GM12878 (cell line): ENCODE measurements around the gene RABGGTB. TPM values are rescaled to one million over a fixed set of nuclear protein-coding genes. Genes with fewer than 3 reads are reported as not detected.

Experiments
- ATAC-seq: fragments of 200-7000 bp; cut with Tn5 transposase; 3 replicates; pipeline ENCODE4 v1.9.1; 2020; ENCODE audit warnings: mild to moderate bottlenecking, moderate library complexity
- BruUV-seq: library from RNA; stranded (reverse); fragments of 400-500 nt; replicated peaks from 2 replicates; lab custom pipeline; 2021; lab: Mats Ljungman, UMichigan
- CTCF ChIA-PET: fragments of 300-600 bp; sonication (Branson Sonifier 250); formaldehyde crosslinking; extraction: SDS; loops from one replicate; lab custom pipeline; 2021; ENCODE audit warnings: inconsistent platforms; lab: Yijun Ruan, JAX
- POLR2A ChIA-PET: fragments of 350-600 bp; formaldehyde crosslinking; extraction: SDS; loops from one replicate; lab custom pipeline; 2021; ENCODE audit warnings: inconsistent platforms; lab: Charles Lee
- RAD21 ChIA-PET: fragments of 300-600 bp; sonication (Branson Sonifier 250); formaldehyde crosslinking; loops from one replicate; lab custom pipeline; 2023; ENCODE audit warnings: antibody characterized with exemption; ENCODE audit not compliant: unreplicated experiment; lab: Charles Lee
- SMC1A ChIA-PET: fragments of 300-600 bp; sonication (Branson Sonifier 250); formaldehyde crosslinking; loops from one replicate; lab custom pipeline; 2023; ENCODE audit not compliant: unreplicated experiment, uncharacterized antibody; lab: Charles Lee
- DNase-seq: peaks from one replicate; pipeline ENCODE4 v3.0.0-alpha.2; 2011; ENCODE audit warnings: low read depth, low spot score
- FAIRE-seq: peaks from 3 replicates; lab custom pipeline; 2011; peaks lifted over from hg19 to GRCh38; lab: Jason Lieb, UNC
- H2AFZ ChIP-seq: 2 replicates; pipeline ENCODE4 v1.6.0; 2011; ENCODE audit warnings: low read depth, low read length, control low read depth; ENCODE audit not compliant: control insufficient read depth
- H3K27ac ChIP-seq: 2 replicates; pipeline ENCODE4 v1.5.1; 2011; ENCODE audit warnings: control low read depth; ENCODE audit not compliant: control insufficient read depth, insufficient read depth
- H3K27me3 ChIP-seq, 2 experiments: replicated peaks in 1 of 2; 2 replicates each; pipeline versions ENCODE4 v1.6.0 to v1.6.1; 2011; ENCODE audit warnings: low read length in 1 of 2; ENCODE audit not compliant: control insufficient read depth in 2 of 2, insufficient read depth in 2 of 2
- H3K36me3 ChIP-seq, 2 experiments: 2 replicates each; pipeline ENCODE4 v1.5.1; 2011; ENCODE audit warnings: low read length in 1 of 2; ENCODE audit not compliant: control insufficient read depth in 2 of 2, insufficient read depth in 2 of 2
- H3K4me1 ChIP-seq: 2 replicates; pipeline ENCODE4 v1.6.1; 2011; ENCODE audit warnings: mild to moderate bottlenecking, low read length, moderate library complexity, mixed read lengths; ENCODE audit not compliant: control insufficient read depth, insufficient read depth
- H3K4me2 ChIP-seq: 2 replicates; pipeline ENCODE4 v1.6.0; 2011; ENCODE audit warnings: control low read depth; ENCODE audit not compliant: control insufficient read depth, insufficient read depth
- H3K4me3 ChIP-seq: fragments of 200-600 bp; sonication (generic); 2 replicates; pipeline ENCODE4 v1.5.1; 2016
- H3K79me2 ChIP-seq: 2 replicates; pipeline ENCODE4 v1.6.0; 2011; ENCODE audit warnings: low read length; ENCODE audit not compliant: control insufficient read depth, insufficient read depth
- H3K9ac ChIP-seq: 2 replicates; pipeline ENCODE4 v1.8.0; 2011; ENCODE audit warnings: low read length, control low read depth, mixed read lengths; ENCODE audit not compliant: control insufficient read depth, insufficient read depth
- H3K9me3 ChIP-seq: replicated peaks from 3 replicates; pipeline ENCODE4 v1.5.1; 2011; ENCODE audit warnings: mild to moderate bottlenecking, low read length; ENCODE audit not compliant: control insufficient read depth, insufficient read depth
- H4K20me1 ChIP-seq: 2 replicates; pipeline ENCODE4 v1.6.0; 2011; ENCODE audit not compliant: control insufficient read depth, insufficient read depth
- BCL11A ChIP-seq: IDR thresholded peaks from 2 replicates; pipeline ENCODE4 v1.6.1; 2011; ENCODE audit warnings: low read depth, low read length
- IKZF1 ChIP-seq: fragments of 450-650 bp; conservative IDR thresholded peaks from 2 replicates; pipeline ENCODE4 v1.6.1; 2017; ENCODE audit warnings: antibody characterized with exemption, mild to moderate bottlenecking
- JUND ChIP-seq: IDR thresholded peaks from 2 replicates; pipeline ENCODE4 v1.6.1; 2012; ENCODE audit warnings: low read depth, mild to moderate bottlenecking, low read length, improper control_type of control experiment, moderate library complexity
- MAX ChIP-seq: IDR thresholded peaks from 2 replicates; pipeline ENCODE4 v1.6.1; 2012; ENCODE audit warnings: low read depth, low read length, improper control_type of control experiment
- PML ChIP-seq: IDR thresholded peaks from 2 replicates; pipeline ENCODE4 v1.6.1; 2012; ENCODE audit warnings: low read length, inconsistent platforms
- POLR2AphosphoS5 ChIP-seq: IDR thresholded peaks from 2 replicates; pipeline ENCODE4 v1.6.1; 2011; ENCODE audit warnings: mild to moderate bottlenecking, low read length, inconsistent platforms
- RAD51 ChIP-seq: fragments of 450-650 bp; IDR thresholded peaks from 2 replicates; pipeline ENCODE4 v1.6.1; 2016; ENCODE audit warnings: moderate library complexity, mild to moderate bottlenecking, inconsistent platforms
- REST ChIP-seq: IDR thresholded peaks from 2 replicates; pipeline ENCODE4 v1.6.1; 2012; ENCODE audit warnings: mild to moderate bottlenecking, low read depth, low read length
- SMAD5 ChIP-seq: IDR thresholded peaks from 2 replicates; pipeline ENCODE4 v1.6.1; 2016; ENCODE audit warnings: antibody characterized with exemption, low read depth
- SMC3 ChIP-seq: IDR thresholded peaks from 2 replicates; pipeline ENCODE4 v1.6.1; 2011; ENCODE audit warnings: low read length, improper control_type of control experiment, borderline replicate concordance
- SRF ChIP-seq, 2 experiments: IDR thresholded peaks; 2 replicates each; pipeline ENCODE4 v1.6.1; 2011; ENCODE audit warnings: low read depth in 2 of 2, low read length in 2 of 2, mild to moderate bottlenecking in 1 of 2, moderate library complexity in 1 of 2
- STAT1 ChIP-seq: fragments of 450-650 bp; conservative IDR thresholded peaks from 2 replicates; pipeline ENCODE4 v1.6.1; 2014; ENCODE audit warnings: antibody characterized with exemption, mild to moderate bottlenecking
- STAT3 ChIP-seq: IDR thresholded peaks from 2 replicates; pipeline ENCODE4 v1.6.1; 2011; ENCODE audit warnings: low read depth, low read length, improper control_type of control experiment
- TCF12 ChIP-seq: IDR thresholded peaks from 2 replicates; pipeline ENCODE4 v1.6.1; 2011; ENCODE audit warnings: low read depth, mild to moderate bottlenecking, low read length
- TCF3 ChIP-seq: IDR thresholded peaks from 2 replicates; pipeline ENCODE4 v1.6.1; 2012; ENCODE audit warnings: low read depth, mild to moderate bottlenecking, low read length, borderline replicate concordance; ENCODE audit not compliant: insufficient read depth
- ZNF274 ChIP-seq: IDR thresholded peaks from one replicate; pipeline ENCODE4 v1.8.0; 2011; ENCODE audit not compliant: insufficient read length, insufficient read depth
- WGBS: methylation state at CpG from one replicate; pipeline ENCODE4 v1.1.6; 2016; ENCODE audit warnings: low lambda C conversion rate; ENCODE audit not compliant: insufficient replicate concordance, insufficient coverage; ENCODE audit errors: missing lambda C conversion rate; 5-methylcytosine and 5-hydroxymethylcytosine counted together
- in situ Hi-C: fragments of 300-500 bp; cut with MboI; formaldehyde crosslinking; loops from 9 replicates; pipeline ENCODE4 v1.14.3; 2018; ENCODE audit warnings: mixed read lengths
- intact Hi-C: fragments of 100-400 bp; cut with micrococcal nuclease; formaldehyde crosslinking; loops from one replicate; pipeline ENCODE4 v1.14.2; 2022; ENCODE audit not compliant: unreplicated experiment
- polyA plus RNA-seq, 11 experiments: library from polyadenylated mRNA; depleted of rRNA in 4 of 11; unstranded in 6 of 11; stranded (reverse) in 5 of 11; fragments of >200 nt; fragmentation: Nextera tagmentation in 4 of 11; fragmentation: Illumina TruSeq in 1 of 11; extraction: Ambion mirVana in 4 of 11; extraction: Trizol in 1 of 11; gene quantifications; 1 replicate in 1 of 11; 2 replicates in 10 of 11; pipeline versions ENCODE4 v1.2.1 to v1.2.3, GENCODE V29; 2011 to 2016; ENCODE audit warnings: inconsistent platforms in 2 of 11, missing spikeins in 2 of 11, low read depth in 1 of 11
- total RNA-seq, 4 experiments: library from RNA; depleted of rRNA in 3 of 4; stranded (reverse); fragments of >200 nt in 3 of 4; fragmentation: Illumina TruSeq in 1 of 4; extraction: Trizol in 1 of 4; gene quantifications; 2 replicates each; pipeline versions ENCODE4 v1.2.1 to v1.2.3, GENCODE V29; 2013 to 2021
- TF ChIP-seq, protein P1 (sequence below): fragments of 450-650 bp; formaldehyde crosslinking; IDR thresholded peaks from 2 replicates; pipeline ENCODE4 v1.5.0; 2022; ENCODE audit warnings: mild to moderate bottlenecking, missing genetic modification characterization

Gene RABGGTB
- total and polyA plus RNA-seq, 10 of the 15 experiments (the other 5 are each of a cell fraction or from before 2014, with no cell fraction given): 50.5 to 213 (median 157) TPM

GRCh38 chr1:75792091-75792490, 6.0 kb downstream of the RABGGTB start:
- H3K79me2 ChIP-seq: peaks cover 60% of the 10 kb centered on the region
- whole genome bisulfite sequencing: 98% methylated on average over 3 of the region's 3 CpGs
- no peaks in the 10 kb centered on the region for H3K27me3 ChIP-seq
- H3K27ac ChIP-seq: no peak overlapping the region
- H2AFZ ChIP-seq: no peak overlapping the region
- DNase-seq: no peak
- peaks cover 7 to 46% of the 10 kb centered on the region in 2 experiments for H3K36me3 ChIP-seq
- H3K9ac ChIP-seq: no peak overlapping the region
- peak overlapping the region; percentile 35; the same call in 1 of the 2 replicates for H3K4me3 ChIP-seq
- no peak for FAIRE-seq
- H3K4me2 ChIP-seq: no peak overlapping the region
- ChIA-PET SMC1A (interaction anchor here (0.9 kb wide), 1 partner anchor 12 kb away, joined by 3 read pairs; no protein-coding TSS in a partner anchor), CTCF (no interaction called here), RAD21 (no interaction called here), POLR2A (no interaction called here)
- H3K9me3 ChIP-seq: no peaks in the 10 kb centered on the region
- no peak for ATAC-seq
- TF ChIP-seq IKZF1 (no peak), PML (no peak), RAD51 (no peak), STAT1 (no peak), TCF3 (no peak), ZNF274 (no peak), REST (no peak), SMAD5 (no peak), BCL11A (no peak), SMC3 (no peak), SRF (IDR thresholded peaks at IDR 0.05; ENCODE audit: low read depth in 2 of 2, low read length in 2 of 2) (no peak), POLR2AphosphoS5 (no peak), JUND (no peak), TCF12 (no peak), MAX (no peak), STAT3 (no peak)
- TF ChIP-seq, protein P1, sequence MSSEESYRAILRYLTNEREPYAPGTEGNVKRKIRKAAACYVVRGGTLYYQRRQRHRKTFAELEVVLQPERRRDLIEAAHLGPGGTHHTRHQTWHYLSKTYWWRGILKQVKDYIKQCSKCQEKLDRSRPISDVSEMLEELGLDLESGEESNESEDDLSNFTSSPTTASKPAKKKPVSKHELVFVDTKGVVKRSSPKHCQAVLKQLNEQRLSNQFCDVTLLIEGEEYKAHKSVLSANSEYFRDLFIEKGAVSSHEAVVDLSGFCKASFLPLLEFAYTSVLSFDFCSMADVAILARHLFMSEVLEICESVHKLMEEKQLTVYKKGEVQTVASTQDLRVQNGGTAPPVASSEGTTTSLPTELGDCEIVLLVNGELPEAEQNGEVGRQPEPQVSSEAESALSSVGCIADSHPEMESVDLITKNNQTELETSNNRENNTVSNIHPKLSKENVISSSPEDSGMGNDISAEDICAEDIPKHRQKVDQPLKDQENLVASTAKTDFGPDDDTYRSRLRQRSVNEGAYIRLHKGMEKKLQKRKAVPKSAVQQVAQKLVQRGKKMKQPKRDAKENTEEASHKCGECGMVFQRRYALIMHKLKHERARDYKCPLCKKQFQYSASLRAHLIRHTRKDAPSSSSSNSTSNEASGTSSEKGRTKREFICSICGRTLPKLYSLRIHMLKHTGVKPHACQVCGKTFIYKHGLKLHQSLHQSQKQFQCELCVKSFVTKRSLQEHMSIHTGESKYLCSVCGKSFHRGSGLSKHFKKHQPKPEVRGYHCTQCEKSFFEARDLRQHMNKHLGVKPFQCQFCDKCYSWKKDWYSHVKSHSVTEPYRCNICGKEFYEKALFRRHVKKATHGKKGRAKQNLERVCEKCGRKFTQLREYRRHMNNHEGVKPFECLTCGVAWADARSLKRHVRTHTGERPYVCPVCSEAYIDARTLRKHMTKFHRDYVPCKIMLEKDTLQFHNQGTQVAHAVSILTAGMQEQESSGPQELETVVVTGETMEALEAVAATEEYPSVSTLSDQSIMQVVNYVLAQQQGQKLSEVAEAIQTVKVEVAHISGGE (CRISPR knock-in tag): no peak
- BruUV-seq: no TSS peak
- intact Hi-C loops: no loop called here
- in situ Hi-C loops: no loop called here
- H3K4me1 ChIP-seq: peaks cover 2% of the 10 kb centered on the region; the same call in 1 of the 2 replicates
- peaks cover 9% of the 10 kb centered on the region; the same call in 1 of the 2 replicates for H4K20me1 ChIP-seq
